ENCODE measurements around the gene KIF5C. TPM values are rescaled to one million over a fixed set of nuclear protein-coding genes. Genes with fewer than 3 reads are reported as not detected.

KIF5C gene
- total and polyA plus RNA-seq, 2 donors (not counting 1 experiment from before 2014, with no cell fraction given): 1.9 to 6.1 TPM

- DNase-seq (no peak), ATAC-seq (ENCODE audit: low read depth) (no peak)
- intact Hi-C loops (cut with micrococcal nuclease): no loop called here
- peaks cover 57% of the 10 kb centered on the region for H3K27me3 Mint-ChIP-seq
- Histone ChIP-seq H4K20me1 (ENCODE audit: control insufficient read depth, insufficient read depth, low read length, poor library complexity, severe bottlenecking) (no peaks in the 10 kb centered on the region), H3K4me1 (ENCODE audit: control insufficient read depth in 2 of 2, insufficient read depth in 2 of 2, low read length in 2 of 2) (no peaks in the 10 kb centered on the region), H3K27ac (ENCODE audit: low read length in 2 of 2) (no peak overlapping the region), H3K9ac (ENCODE audit: low read length) (no peak overlapping the region), H3K4me3 (ENCODE audit: control extremely low read depth in 1 of 5, extremely low read depth in 1 of 5, insufficient read depth in 1 of 5, low read depth in 2 of 5, low read length in 4 of 5) (no peak overlapping the region), H3K4me2 (replicated peaks; ENCODE audit: low read depth, low read length, poor library complexity, severe bottlenecking) (no peak overlapping the region), H3K36me3 (replicated peaks in 1 of 2; ENCODE audit: control extremely low read depth in 1 of 2, control insufficient read depth in 1 of 2, extremely low read depth in 1 of 2, insufficient read depth in 2 of 2, low read length in 1 of 2) (no peaks in the 10 kb centered on the region), H2AFZ (ENCODE audit: insufficient read depth, low read depth, low read length, poor library complexity, severe bottlenecking) (no peak overlapping the region), H3K79me2 (ENCODE audit: control insufficient read depth, insufficient read depth, low read length) (no peaks in the 10 kb centered on the region), H3K27me3 (replicated peaks in 1 of 4; ENCODE audit: control extremely low read depth in 1 of 4, control insufficient read depth in 3 of 4, insufficient read depth in 4 of 4, low read length in 3 of 4) (peaks cover 0 to 18% (median 9%) of the 10 kb centered on the region in 4 experiments), H3K9me3 (ENCODE audit: control extremely low read depth in 1 of 3, control insufficient read depth in 2 of 3, insufficient read depth in 1 of 3, low read length in 2 of 3) (peaks cover 0 to 4% (median 0%) of the 10 kb centered on the region in 3 donors)
- no peak for TF ChIP-seq EZH2 (IDR thresholded peaks at IDR 0.05; ENCODE audit: borderline replicate concordance, insufficient read depth, low read depth, low read length, poor library complexity, severe bottlenecking)
- TF ChIP-seq CTCF (IDR thresholded peaks at IDR 0.05): no peak
- no peak overlapping the region for H3K4me3 Mint-ChIP-seq
- 79% methylated on average over 4 of the region's 4 CpGs for WGBS (ENCODE audit: insufficient coverage)
- no peaks in the 10 kb centered on the region for H3K4me1 Mint-ChIP-seq
- H3K9me3 Mint-ChIP-seq (ENCODE audit: insufficient read depth): no peaks in the 10 kb centered on the region
- ChIA-PET CTCF (no interaction called here), POLR2A (no interaction called here)
- no peak overlapping the region for H3K27ac Mint-ChIP-seq
Measured at GRCh38 chr2:148867079-148867769, 7.8 kb upstream of the KIF5C start.

DNA sequence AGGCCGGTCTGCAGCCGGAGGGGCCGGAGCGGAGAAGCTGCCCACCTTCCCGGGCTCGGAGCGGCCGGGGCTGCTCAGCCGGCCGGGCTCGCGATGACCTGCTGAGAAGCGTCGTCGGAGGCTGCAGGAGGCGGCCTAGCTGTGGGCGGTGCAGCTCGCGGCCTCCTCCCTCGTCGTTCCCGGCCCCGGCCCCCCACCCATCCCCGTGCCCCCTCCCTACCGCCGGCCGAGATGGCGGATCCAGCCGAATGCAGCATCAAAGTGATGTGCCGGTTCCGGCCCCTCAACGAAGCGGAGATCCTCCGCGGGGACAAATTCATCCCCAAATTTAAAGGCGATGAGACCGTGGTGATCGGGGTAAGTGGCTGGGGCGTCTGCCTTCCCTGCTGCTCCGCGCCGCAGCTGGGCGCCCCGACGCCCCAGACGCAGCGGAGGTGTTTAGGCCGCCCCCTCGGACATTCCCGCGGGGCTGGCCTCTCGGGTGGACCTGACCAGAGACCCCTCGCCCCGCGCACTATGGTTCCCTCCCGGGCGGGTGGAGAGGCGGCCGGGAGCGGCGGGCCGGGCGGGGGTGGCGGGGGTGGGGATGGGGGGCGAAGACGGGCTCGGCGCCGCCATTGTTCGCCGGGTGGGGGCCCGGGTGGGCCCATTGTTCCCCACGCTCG, 492 bp downstream of the KIF5C start:
- Mint-ChIP-seq H3K4me3 (peak overlapping the region; percentile 86), H3K9me3 (ENCODE audit: insufficient read depth) (peaks cover 1% of the 10 kb centered on the region), H3K27me3 (peaks cover 40% of the 10 kb centered on the region), H3K4me1 (peaks cover 16% of the 10 kb centered on the region), H3K27ac (no peak overlapping the region)
- peak; percentile 36 for DNase-seq
- peak overlapping the region; percentile 73 for H2AFZ ChIP-seq (ENCODE audit: insufficient read depth, low read depth, low read length, poor library complexity, severe bottlenecking)
- H3K4me2 ChIP-seq (replicated peaks; ENCODE audit: low read depth, low read length, poor library complexity, severe bottlenecking): peak overlapping the region; percentile 90
- ATAC-seq (ENCODE audit: low read depth): peak; percentile 7
- H4K20me1 ChIP-seq (ENCODE audit: control insufficient read depth, insufficient read depth, low read length, poor library complexity, severe bottlenecking): no peaks in the 10 kb centered on the region
- TF ChIP-seq CTCF (IDR thresholded peaks at IDR 0.05) (no peak), EZH2 (IDR thresholded peaks at IDR 0.05; ENCODE audit: borderline replicate concordance, insufficient read depth, low read depth, low read length, poor library complexity, severe bottlenecking) (no peak)
- peaks cover 18 to 24% of the 10 kb centered on the region in 2 donors for H3K4me1 ChIP-seq (ENCODE audit: control insufficient read depth in 2 of 2, insufficient read depth in 2 of 2, low read length in 2 of 2)
- H3K9me3 ChIP-seq (ENCODE audit: control extremely low read depth in 1 of 3, control insufficient read depth in 2 of 3, insufficient read depth in 1 of 3, low read length in 2 of 3): peaks cover 2 to 17% (median 3%) of the 10 kb centered on the region in 3 donors
- no peak overlapping the region for H3K27ac ChIP-seq (ENCODE audit: low read length in 2 of 2)
- no peaks in the 10 kb centered on the region for H3K36me3 ChIP-seq (replicated peaks in 1 of 2; ENCODE audit: control extremely low read depth in 1 of 2, control insufficient read depth in 1 of 2, extremely low read depth in 1 of 2, insufficient read depth in 2 of 2, low read length in 1 of 2)
- intact Hi-C loops (cut with micrococcal nuclease): loop anchor here (1.0 to 10.0 kb wide), 6 partner anchors 51 to 1028 kb away; partner anchors contain the start of genes ACVR2A, MMADHC and ORC4
- 2% methylated on average over 58 of the region's 74 CpGs for WGBS (ENCODE audit: insufficient coverage)
- H3K4me3 ChIP-seq (ENCODE audit: control extremely low read depth in 1 of 5, extremely low read depth in 1 of 5, insufficient read depth in 1 of 5, low read depth in 2 of 5, low read length in 4 of 5): peak overlapping the region in 4 of 5 experiments; percentile 37 to 67 (median 58)
- CTCF ChIA-PET: no interaction called here
- peaks cover 11% of the 10 kb centered on the region for H3K79me2 ChIP-seq (ENCODE audit: control insufficient read depth, insufficient read depth, low read length)
- POLR2A ChIA-PET: no interaction called here
- H3K9ac ChIP-seq (ENCODE audit: low read length): peak overlapping the region; percentile 64
- peaks cover 0 to 34% (median 12%) of the 10 kb centered on the region in 4 experiments for H3K27me3 ChIP-seq (replicated peaks in 1 of 4; ENCODE audit: control extremely low read depth in 1 of 4, control insufficient read depth in 3 of 4, insufficient read depth in 4 of 4, low read length in 3 of 4)

Measured in B cell (primary cell).